Measurements from ENCODE around the gene OR10K1. TPM values are rescaled to one million over a fixed set of nuclear protein-coding genes. Genes with fewer than 3 reads are reported as not detected.

Gene OR10K1
- total RNA-seq, 1 experiment from 2014 or later, result not detected

GRCh38 chr1:158494796-158495195 lies 33.2 kb downstream of the OR10K1 start:
- CTCF ChIA-PET, result interaction anchor here (0.7 kb wide), 1 partner anchor 189 kb away, joined by 3 read pairs; no protein-coding TSS in a partner anchor
- Mint-ChIP-seq H3K4me3 (ENCODE audit: unreplicated experiment) (no peak overlapping the region), H3K9me3 (ENCODE audit: unreplicated experiment) (no peaks in the 10 kb centered on the region), H3K36me3 (ENCODE audit: insufficient read depth, unreplicated experiment) (no peaks in the 10 kb centered on the region), H3K27ac (ENCODE audit: low read depth, unreplicated experiment) (no peak overlapping the region), H3K27me3 (ENCODE audit: insufficient read depth, unreplicated experiment) (peaks cover 70% of the 10 kb centered on the region), H3K4me1 (ENCODE audit: insufficient read depth, unreplicated experiment) (no peaks in the 10 kb centered on the region)
- POLR2A ChIA-PET, result no interaction called here
- intact Hi-C loops (cut with micrococcal nuclease), result loop anchor here (5.0 kb wide), 1 partner anchor 292 kb away; no protein-coding TSS in a partner anchor
- DNase-seq (ENCODE audit: unreplicated experiment), result no peak
- TF ChIP-seq CTCF (IDR thresholded peaks at IDR 0.05; ENCODE audit: unreplicated experiment), result no peak
- no TSS peak for BruUV-seq (replicated peaks)

- intact Hi-C loops (cut with micrococcal nuclease), result loop anchor here (5.0 kb wide), 1 partner anchor 294 kb away; no protein-coding TSS in a partner anchor
- POLR2A ChIA-PET, result no interaction called here
- Mint-ChIP-seq H3K36me3 (ENCODE audit: insufficient read depth, unreplicated experiment) (no peaks in the 10 kb centered on the region), H3K27me3 (ENCODE audit: insufficient read depth, unreplicated experiment) (peaks cover 74% of the 10 kb centered on the region), H3K9me3 (ENCODE audit: unreplicated experiment) (no peaks in the 10 kb centered on the region), H3K4me1 (ENCODE audit: insufficient read depth, unreplicated experiment) (no peaks in the 10 kb centered on the region), H3K4me3 (ENCODE audit: unreplicated experiment) (no peak overlapping the region), H3K27ac (ENCODE audit: low read depth, unreplicated experiment) (no peak overlapping the region)
- peak; percentile 47 for DNase-seq (ENCODE audit: unreplicated experiment)
- CTCF ChIA-PET, result interaction anchor here (0.6 to 0.9 kb wide), 5 partner anchors 41 to 462 kb away, joined by 3 read pairs; no protein-coding TSS in a partner anchor
- peak; percentile 25 for TF ChIP-seq CTCF (IDR thresholded peaks at IDR 0.05; ENCODE audit: unreplicated experiment)
- BruUV-seq (replicated peaks), result no TSS peak
Observed at GRCh38 chr1:158496374-158496773, 34.7 kb downstream of the OR10K1 start.

- peak; percentile 63 for TF ChIP-seq CTCF (IDR thresholded peaks at IDR 0.05; ENCODE audit: unreplicated experiment)
- Mint-ChIP-seq H3K27me3 (ENCODE audit: insufficient read depth, unreplicated experiment) (peaks cover 83% of the 10 kb centered on the region), H3K9me3 (ENCODE audit: unreplicated experiment) (no peaks in the 10 kb centered on the region), H3K27ac (ENCODE audit: low read depth, unreplicated experiment) (no peak overlapping the region), H3K36me3 (ENCODE audit: insufficient read depth, unreplicated experiment) (no peaks in the 10 kb centered on the region), H3K4me1 (ENCODE audit: insufficient read depth, unreplicated experiment) (no peaks in the 10 kb centered on the region), H3K4me3 (ENCODE audit: unreplicated experiment) (no peak overlapping the region)
- ChIA-PET POLR2A (no interaction called here), CTCF (interaction anchor here (0.6 to 1.3 kb wide), 11 partner anchors 13 to 1373 kb away, joined by 3 to 5 read pairs (median 3); no protein-coding TSS in a partner anchor)
- DNase-seq (ENCODE audit: unreplicated experiment), result peak; percentile 61
- BruUV-seq (replicated peaks), result no TSS peak
- intact Hi-C loops (cut with micrococcal nuclease), result loop anchor here (1.0 kb wide), 2 partner anchors 492 to 566 kb away; no protein-coding TSS in a partner anchor
Observed at GRCh38 chr1:158506369-158506987, 44.8 kb downstream of the OR10K1 start.

- no peak for DNase-seq (ENCODE audit: unreplicated experiment)
- Mint-ChIP-seq H3K4me3 (ENCODE audit: unreplicated experiment) (no peak overlapping the region), H3K4me1 (ENCODE audit: insufficient read depth, unreplicated experiment) (no peaks in the 10 kb centered on the region), H3K27me3 (ENCODE audit: insufficient read depth, unreplicated experiment) (peaks cover 81% of the 10 kb centered on the region), H3K9me3 (ENCODE audit: unreplicated experiment) (no peaks in the 10 kb centered on the region), H3K27ac (ENCODE audit: low read depth, unreplicated experiment) (no peak overlapping the region), H3K36me3 (ENCODE audit: insufficient read depth, unreplicated experiment) (no peaks in the 10 kb centered on the region)
- CTCF ChIA-PET, result interaction anchor here (1.1 to 1.3 kb wide), 2 partner anchors 18 to 389 kb away, joined by 3 to 5 read pairs; no protein-coding TSS in a partner anchor
- BruUV-seq (replicated peaks), result no TSS peak
- intact Hi-C loops (cut with micrococcal nuclease), result no loop called here
- POLR2A ChIA-PET, result no interaction called here
- no peak for TF ChIP-seq CTCF (IDR thresholded peaks at IDR 0.05; ENCODE audit: unreplicated experiment)
Observed at GRCh38 chr1:158507511-158507910, 45.9 kb downstream of the OR10K1 start.

All from MCF 10A (cell line).